DMS 273 treated with DMSO at 0.1 percent for 48 hours (cell line): ENCODE data around the gene ABHD12.

Experiments used
- DNase-seq: peaks from one replicate; lab custom pipeline; 2025; lab: John Stamatoyannopoulos, UW

ABHD12 gene

GRCh38 chr20:25380945-25381614 lies 9.6 kb downstream of the ABHD12 start:
- DNase-seq, result no peak

- DNase-seq, result no peak
Observed at GRCh38 chr20:25378884-25379733, 11.5 kb downstream of the ABHD12 start.

GRCh38 chr20:25378189-25378883 lies 12.3 kb downstream of the ABHD12 start:
- no peak for DNase-seq

- DNase-seq, result no peak
Observed at GRCh38 chr20:25376886-25377285, 13.7 kb downstream of the ABHD12 start.

- no peak for DNase-seq
Observed at GRCh38 chr20:25376236-25376635, 14.4 kb downstream of the ABHD12 start.

- no peak for DNase-seq
Observed at GRCh38 chr20:25374842-25375241, 15.8 kb downstream of the ABHD12 start.

GRCh38 chr20:25372584-25373336 lies 17.9 kb downstream of the ABHD12 start:
- DNase-seq, result no peak

GRCh38 chr20:25369971-25370370 lies 20.7 kb downstream of the ABHD12 start:
- no peak for DNase-seq

GRCh38 chr20:25369529-25369928 lies 21.1 kb downstream of the ABHD12 start:
- no peak for DNase-seq

GRCh38 chr20:25368976-25369375 lies 21.7 kb downstream of the ABHD12 start:
- no peak for DNase-seq

- DNase-seq, result no peak
Observed at GRCh38 chr20:25368526-25368925, 22.1 kb downstream of the ABHD12 start.

GRCh38 chr20:25364879-25365699 lies 25.5 kb downstream of the ABHD12 start:
- no peak for DNase-seq

GRCh38 chr20:25364180-25364788 lies 26.4 kb downstream of the ABHD12 start:
- no peak for DNase-seq

- DNase-seq, result no peak
Observed at GRCh38 chr20:25361287-25361683, 29.4 kb downstream of the ABHD12 start.

- no peak for DNase-seq
Observed at GRCh38 chr20:25360631-25361286, 29.9 kb downstream of the ABHD12 start.

- DNase-seq, result peak; percentile 81
Observed at GRCh38 chr20:25356271-25356933, 34.2 kb downstream of the ABHD12 start.

- no peak for DNase-seq
Observed at GRCh38 chr20:25355866-25356265, 34.8 kb downstream of the ABHD12 start.

- DNase-seq, result no peak
Observed at GRCh38 chr20:25355011-25355595, 35.5 kb downstream of the ABHD12 start.
